Measurements from ENCODE around the gene LSM7.

Gene LSM7

GRCh38 chr19:2334426-2334825, 6.0 kb upstream of the LSM7 start:
- TF ChIP-seq SPI1 (IDR thresholded peaks at IDR 0.05; ENCODE audit: borderline replicate concordance, low read depth) (no peak), CTCF (IDR thresholded peaks at IDR 0.05; ENCODE audit: insufficient read depth, low read length) (no peak), REST (IDR thresholded peaks at IDR 0.05; ENCODE audit: insufficient replicate concordance, low read depth) (no peak), GABPA (IDR thresholded peaks at IDR 0.05; ENCODE audit: low read depth) (no peak), POLR2AphosphoS5 (IDR thresholded peaks at IDR 0.05; ENCODE audit: low read depth) (no peak)

GRCh38 chr19:2333807-2334211, 5.4 kb upstream of the LSM7 start:
- no peak for DNase-seq (ENCODE audit: low read depth in 1 of 2, low spot score in 1 of 2)
- H3K4me3 ChIP-seq (replicated peaks; ENCODE audit: insufficient read depth, low read length) = no peak overlapping the region
- TF ChIP-seq GABPA (IDR thresholded peaks at IDR 0.05; ENCODE audit: low read depth) (no peak), POLR2AphosphoS5 (IDR thresholded peaks at IDR 0.05; ENCODE audit: low read depth) (no peak), REST (IDR thresholded peaks at IDR 0.05; ENCODE audit: insufficient replicate concordance, low read depth) (no peak), SPI1 (IDR thresholded peaks at IDR 0.05; ENCODE audit: borderline replicate concordance, low read depth) (no peak), CTCF (IDR thresholded peaks at IDR 0.05; ENCODE audit: insufficient read depth, low read length) (no peak)
- H3K27ac ChIP-seq (replicated peaks) = no peak overlapping the region
- H3K27me3 ChIP-seq (ENCODE audit: insufficient read depth, poor library complexity, severe bottlenecking) = no peaks in the 10 kb centered on the region

More at GRCh38 chr19:2334426-2334825, 6.0 kb upstream of the LSM7 start:
- no peak for DNase-seq (ENCODE audit: low read depth in 1 of 2, low spot score in 1 of 2)
- Histone ChIP-seq H3K27me3 (ENCODE audit: insufficient read depth, poor library complexity, severe bottlenecking) (no peaks in the 10 kb centered on the region), H3K27ac (replicated peaks) (no peak overlapping the region), H3K4me3 (replicated peaks; ENCODE audit: insufficient read depth, low read length) (no peak overlapping the region)

- TF ChIP-seq GABPA (IDR thresholded peaks at IDR 0.05; ENCODE audit: low read depth) (no peak), POLR2AphosphoS5 (IDR thresholded peaks at IDR 0.05; ENCODE audit: low read depth) (no peak), CTCF (IDR thresholded peaks at IDR 0.05; ENCODE audit: insufficient read depth, low read length) (no peak), SPI1 (IDR thresholded peaks at IDR 0.05; ENCODE audit: borderline replicate concordance, low read depth) (no peak), REST (IDR thresholded peaks at IDR 0.05; ENCODE audit: insufficient replicate concordance, low read depth) (no peak)
- H3K4me3 ChIP-seq (replicated peaks; ENCODE audit: insufficient read depth, low read length) = no peak overlapping the region
- no peak overlapping the region for H3K27ac ChIP-seq (replicated peaks)
- H3K27me3 ChIP-seq (ENCODE audit: insufficient read depth, poor library complexity, severe bottlenecking) = no peaks in the 10 kb centered on the region
- no peak for DNase-seq (ENCODE audit: low read depth in 1 of 2, low spot score in 1 of 2)
Observed at GRCh38 chr19:2333027-2333806, 4.8 kb upstream of the LSM7 start.

All from HL-60 (cell line).